ENCODE measurements around the gene RPS4Y1.

DNA sequence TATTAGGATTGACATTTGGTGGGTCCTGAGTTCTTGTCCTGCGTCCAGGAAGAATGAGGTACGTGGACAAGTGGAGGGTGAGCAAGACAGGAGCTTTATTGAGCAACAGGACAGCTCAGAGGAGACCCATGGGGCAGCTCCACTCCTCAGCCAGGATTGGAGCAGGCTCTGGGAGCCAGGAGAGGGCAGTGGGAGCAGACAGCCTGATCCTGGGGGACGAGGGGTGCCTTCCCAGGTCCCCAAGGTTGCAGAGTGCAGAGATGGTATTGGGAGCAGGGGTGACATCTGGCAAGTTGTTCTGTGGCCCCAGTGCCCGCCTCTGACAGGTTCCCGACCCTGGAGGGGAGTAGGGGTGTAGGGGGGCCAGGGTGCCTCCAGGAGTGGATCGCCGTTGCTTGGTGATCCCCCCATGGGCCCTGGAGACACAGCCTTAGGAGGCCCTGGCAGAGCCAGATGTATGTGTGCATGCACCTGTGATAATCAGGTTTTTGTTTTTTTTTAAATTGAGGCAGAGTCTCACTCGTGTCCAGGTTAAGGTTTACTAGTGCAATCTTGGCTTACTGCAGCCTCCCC lies 26.7 kb downstream of the RPS4Y1 start:
- TF ChIP-seq TARDBP (IDR thresholded peaks at IDR 0.05) (no peak), ELF4 (IDR thresholded peaks at IDR 0.05) (no peak), BHLHE40 (IDR thresholded peaks at IDR 0.05; ENCODE audit: borderline replicate concordance) (no peak), FOXM1 (IDR thresholded peaks at IDR 0.05; ENCODE audit: borderline replicate concordance) (no peak), SP1 (IDR thresholded peaks at IDR 0.05) (no peak), HDGF (IDR thresholded peaks at IDR 0.05; ENCODE audit: borderline replicate concordance) (no peak), FOXK2 (IDR thresholded peaks at IDR 0.05) (no peak)
- TF ChIP-seq, protein P1, sequence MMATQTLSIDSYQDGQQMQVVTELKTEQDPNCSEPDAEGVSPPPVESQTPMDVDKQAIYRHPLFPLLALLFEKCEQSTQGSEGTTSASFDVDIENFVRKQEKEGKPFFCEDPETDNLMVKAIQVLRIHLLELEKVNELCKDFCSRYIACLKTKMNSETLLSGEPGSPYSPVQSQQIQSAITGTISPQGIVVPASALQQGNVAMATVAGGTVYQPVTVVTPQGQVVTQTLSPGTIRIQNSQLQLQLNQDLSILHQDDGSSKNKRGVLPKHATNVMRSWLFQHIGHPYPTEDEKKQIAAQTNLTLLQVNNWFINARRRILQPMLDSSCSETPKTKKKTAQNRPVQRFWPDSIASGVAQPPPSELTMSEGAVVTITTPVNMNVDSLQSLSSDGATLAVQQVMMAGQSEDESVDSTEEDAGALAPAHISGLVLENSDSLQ (IDR thresholded peaks at IDR 0.05) = no peak
